Hepatocyte (in vitro differentiated cells): ENCODE measurements around the gene KCNG4. TPM values are rescaled to one million over a fixed set of nuclear protein-coding genes. Genes with fewer than 3 reads are reported as not detected.

ENCODE experiments used
- DNase-seq: peaks from one replicate; pipeline ENCODE4 v3.0.0-alpha.2; 2016; ENCODE audit warnings: low spot score
- H2AFZ ChIP-seq: fragments of 200-600 bp; sonication (generic); 2 replicates; pipeline ENCODE4 v1.6.0; 2016; ENCODE audit warnings: antibody characterized with exemption, mild to moderate bottlenecking
- H3K27ac ChIP-seq: fragments of 200-600 bp; sonication (generic); 2 replicates; pipeline ENCODE4 v1.5.1; 2016; ENCODE audit warnings: mild to moderate bottlenecking
- H3K27me3 ChIP-seq: fragments of 200-600 bp; sonication (generic); 2 replicates; pipeline ENCODE4 v1.6.1; 2016
- H3K36me3 ChIP-seq: fragments of 200-600 bp; sonication (generic); replicated peaks from 2 replicates; pipeline ENCODE4 v1.5.1; 2016; ENCODE audit warnings: low read depth; ENCODE audit not compliant: insufficient read depth
- H3K4me1 ChIP-seq: fragments of 200-600 bp; sonication (generic); 2 replicates; pipeline ENCODE4 v1.5.1; 2016; ENCODE audit warnings: mild to moderate bottlenecking, moderate library complexity; ENCODE audit not compliant: insufficient read depth
- H3K4me2 ChIP-seq: fragments of 200-600 bp; sonication (generic); 2 replicates; pipeline ENCODE4 v1.6.0; 2016
- H3K4me3 ChIP-seq: fragments of 200-600 bp; sonication (generic); 2 replicates; pipeline ENCODE4 v1.5.1; 2016; ENCODE audit warnings: mild to moderate bottlenecking
- H3K79me2 ChIP-seq: fragments of 200-600 bp; sonication (generic); 2 replicates; pipeline ENCODE4 v1.6.0; 2017; ENCODE audit warnings: mild to moderate bottlenecking
- H3K9me2 ChIP-seq: fragments of 200-600 bp; sonication (generic); replicated peaks from 2 replicates; pipeline ENCODE4 v1.6.0; 2017; ENCODE audit warnings: mild to moderate bottlenecking; ENCODE audit not compliant: insufficient read depth
- H3K9me3 ChIP-seq: fragments of 200-600 bp; sonication (generic); 2 replicates; pipeline ENCODE4 v1.5.1; 2016; ENCODE audit warnings: low read depth, mild to moderate bottlenecking
- H4K20me1 ChIP-seq: fragments of 200-600 bp; sonication (generic); 2 replicates; pipeline ENCODE4 v1.6.0; 2016; ENCODE audit warnings: mild to moderate bottlenecking; ENCODE audit not compliant: insufficient read depth, poor library complexity, severe bottlenecking
- EZH2 ChIP-seq: fragments of 200-600 bp; sonication (generic); IDR thresholded peaks from 2 replicates; pipeline ENCODE4 v1.6.1; 2016; ENCODE audit warnings: antibody characterized with exemption, mild to moderate bottlenecking, borderline replicate concordance
- EZH2phosphoT487 ChIP-seq: fragments of 200-600 bp; sonication (generic); IDR thresholded peaks from one replicate; pipeline ENCODE4 v1.6.1; 2018; ENCODE audit warnings: antibody characterized with exemption, mild to moderate bottlenecking, low read depth, moderate library complexity; ENCODE audit not compliant: unreplicated experiment, severe bottlenecking
- WGBS: methylation state at CpG from one replicate; pipeline ENCODE4 v1.1.6; 2016; ENCODE audit warnings: low lambda C conversion rate; ENCODE audit errors: missing lambda C conversion rate; 5-methylcytosine and 5-hydroxymethylcytosine counted together
- polyA plus RNA-seq: library from polyadenylated mRNA; unstranded; fragments of >200 nt; fragmentation: Nextera tagmentation; extraction: Ambion mirVana; gene quantifications from 2 replicates; pipeline ENCODE4 v1.2.1, GENCODE V29; 2016
- total RNA-seq: library from RNA; depleted of rRNA; stranded (reverse); fragments of >200 nt; gene quantifications from 2 replicates; pipeline ENCODE4 v1.2.3, GENCODE V29; 2014
- TF ChIP-seq, protein P1 (sequence below): fragments of 200-600 bp; sonication (generic); IDR thresholded peaks from 2 replicates; pipeline ENCODE4 v1.5.1; 2016; ENCODE audit warnings: antibody characterized with exemption, mild to moderate bottlenecking; ENCODE audit not compliant: poor library complexity

The KCNG4 gene
- total and polyA plus RNA-seq, 2 experiments from 2014 or later, result not detected

GRCh38 chr16:84255050-84255810, 15.4 kb upstream of the KCNG4 start:
- TF ChIP-seq EZH2 (no peak), EZH2phosphoT487 (no peak)
- TF ChIP-seq, protein P1, sequence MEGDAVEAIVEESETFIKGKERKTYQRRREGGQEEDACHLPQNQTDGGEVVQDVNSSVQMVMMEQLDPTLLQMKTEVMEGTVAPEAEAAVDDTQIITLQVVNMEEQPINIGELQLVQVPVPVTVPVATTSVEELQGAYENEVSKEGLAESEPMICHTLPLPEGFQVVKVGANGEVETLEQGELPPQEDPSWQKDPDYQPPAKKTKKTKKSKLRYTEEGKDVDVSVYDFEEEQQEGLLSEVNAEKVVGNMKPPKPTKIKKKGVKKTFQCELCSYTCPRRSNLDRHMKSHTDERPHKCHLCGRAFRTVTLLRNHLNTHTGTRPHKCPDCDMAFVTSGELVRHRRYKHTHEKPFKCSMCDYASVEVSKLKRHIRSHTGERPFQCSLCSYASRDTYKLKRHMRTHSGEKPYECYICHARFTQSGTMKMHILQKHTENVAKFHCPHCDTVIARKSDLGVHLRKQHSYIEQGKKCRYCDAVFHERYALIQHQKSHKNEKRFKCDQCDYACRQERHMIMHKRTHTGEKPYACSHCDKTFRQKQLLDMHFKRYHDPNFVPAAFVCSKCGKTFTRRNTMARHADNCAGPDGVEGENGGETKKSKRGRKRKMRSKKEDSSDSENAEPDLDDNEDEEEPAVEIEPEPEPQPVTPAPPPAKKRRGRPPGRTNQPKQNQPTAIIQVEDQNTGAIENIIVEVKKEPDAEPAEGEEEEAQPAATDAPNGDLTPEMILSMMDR, result no peak
- Histone ChIP-seq H3K27me3 (no peaks in the 10 kb centered on the region), H4K20me1 (no peaks in the 10 kb centered on the region), H2AFZ (no peak overlapping the region), H3K4me2 (no peak overlapping the region), H3K36me3 (no peaks in the 10 kb centered on the region), H3K27ac (no peak overlapping the region), H3K9me2 (no peaks in the 10 kb centered on the region), H3K4me3 (no peak overlapping the region), H3K4me1 (peaks cover 4% of the 10 kb centered on the region), H3K9me3 (no peaks in the 10 kb centered on the region), H3K79me2 (no peaks in the 10 kb centered on the region)
- no peak for DNase-seq
- WGBS, result 87% methylated on average over 4 of the region's 4 CpGs

GRCh38 chr16:84254062-84254461, 14.2 kb upstream of the KCNG4 start:
- Histone ChIP-seq H4K20me1 (no peaks in the 10 kb centered on the region), H3K27ac (peak overlapping the region; percentile 28), H3K9me2 (no peaks in the 10 kb centered on the region), H3K9me3 (no peaks in the 10 kb centered on the region), H3K79me2 (no peaks in the 10 kb centered on the region), H3K4me3 (no peak overlapping the region), H3K4me1 (peaks cover 4% of the 10 kb centered on the region), H3K27me3 (no peaks in the 10 kb centered on the region), H3K36me3 (no peaks in the 10 kb centered on the region), H3K4me2 (no peak overlapping the region), H2AFZ (no peak overlapping the region)
- no peak for DNase-seq
- TF ChIP-seq, protein P1, result no peak
- TF ChIP-seq EZH2phosphoT487 (no peak), EZH2 (no peak)
- 18% methylated on average over 4 of the region's 4 CpGs for WGBS

DNA sequence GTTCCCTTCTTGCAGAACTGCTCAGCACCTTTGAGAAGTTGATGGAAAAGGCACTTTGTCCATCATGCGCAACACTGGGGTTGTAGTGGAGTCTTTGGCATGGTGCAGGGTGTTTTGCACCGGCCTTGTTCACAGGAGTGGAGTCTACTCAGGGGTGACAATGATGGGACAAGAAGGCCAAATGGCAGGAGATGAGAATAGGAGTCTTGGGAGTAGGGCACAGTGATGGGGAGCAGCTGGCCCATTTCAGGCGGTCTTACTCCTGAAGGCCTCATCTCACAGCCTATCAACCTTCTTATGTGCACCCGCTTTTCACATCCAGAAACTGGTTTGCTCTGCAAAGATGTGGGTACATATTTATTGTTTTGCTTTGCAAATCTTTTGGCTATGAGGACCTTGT, 13.4 kb upstream of the KCNG4 start:
- Histone ChIP-seq H3K9me2 (no peaks in the 10 kb centered on the region), H3K4me3 (no peak overlapping the region), H3K9me3 (no peaks in the 10 kb centered on the region), H3K27ac (no peak overlapping the region), H3K4me2 (no peak overlapping the region), H4K20me1 (no peaks in the 10 kb centered on the region), H3K27me3 (no peaks in the 10 kb centered on the region), H3K36me3 (no peaks in the 10 kb centered on the region), H3K79me2 (no peaks in the 10 kb centered on the region), H3K4me1 (peaks cover 4% of the 10 kb centered on the region), H2AFZ (no peak overlapping the region)
- WGBS, result 74% methylated on average over 4 of the region's 4 CpGs
- TF ChIP-seq, protein P1, result no peak
- TF ChIP-seq EZH2, result no peak
- DNase-seq, result no peak
